Fibroblast of lung (primary cell): Measurements from ENCODE around the gene TGDS. TPM values are rescaled to one million over a fixed set of nuclear protein-coding genes. Genes with fewer than 3 reads are reported as not detected.

Experiments
- DNase-seq, 2 donors: peaks; one replicate each; pipeline versions ENCODE4 v3.0.0 to v3.0.0-alpha.2; 2010; ENCODE audit warnings: low read depth in 2 of 2
- H2AFZ ChIP-seq: 2 replicates; pipeline ENCODE4 v1.5.1; 2012; ENCODE audit warnings: low read length, control low read depth, inconsistent platforms
- H3K27ac ChIP-seq: 2 replicates; pipeline ENCODE4 v1.5.1; 2011; ENCODE audit warnings: low read length, control low read depth; ENCODE audit not compliant: insufficient read depth
- H3K27me3 ChIP-seq: 2 replicates; pipeline ENCODE4 v1.5.1; 2011; ENCODE audit warnings: mild to moderate bottlenecking, low read length; ENCODE audit not compliant: control insufficient read depth, insufficient read depth
- H3K36me3 ChIP-seq: 2 replicates; pipeline ENCODE4 v1.5.1; 2011; ENCODE audit warnings: low read length; ENCODE audit not compliant: control insufficient read depth, insufficient read depth
- H3K4me1 ChIP-seq: 2 replicates; pipeline ENCODE4 v1.5.1; 2011; ENCODE audit warnings: low read length; ENCODE audit not compliant: control insufficient read depth, insufficient read depth; ENCODE audit errors: extremely low read depth
- H3K4me2 ChIP-seq: 2 replicates; pipeline ENCODE4 v1.5.1; 2011; ENCODE audit warnings: low read length, control low read depth; ENCODE audit not compliant: insufficient read depth; ENCODE audit errors: extremely low read depth
- H3K4me3 ChIP-seq, 4 experiments: fragments of 200-600 bp in 1 of 4; sonication (generic) in 1 of 4; replicated peaks in 1 of 4; 2 replicates each; pipeline ENCODE4 v1.5.1; 2011 to 2016; ENCODE audit warnings: low read length in 4 of 4, low read depth in 3 of 4, mild to moderate bottlenecking in 3 of 4, control low read depth in 2 of 4, inconsistent platforms in 1 of 4, mixed read lengths in 1 of 4; ENCODE audit not compliant: insufficient read depth in 1 of 4; ENCODE audit errors: control extremely low read depth in 1 of 4
- H3K79me2 ChIP-seq: 2 replicates; pipeline ENCODE4 v1.5.1; 2012; ENCODE audit warnings: mild to moderate bottlenecking, low read length, inconsistent platforms; ENCODE audit not compliant: control insufficient read depth, insufficient read depth
- H3K9ac ChIP-seq: 2 replicates; pipeline ENCODE4 v1.5.1; 2011; ENCODE audit warnings: mild to moderate bottlenecking, low read length, control low read depth; ENCODE audit not compliant: insufficient read depth
- H3K9me3 ChIP-seq: 2 replicates; pipeline ENCODE4 v1.5.1; 2012; ENCODE audit warnings: low read depth, low read length; ENCODE audit not compliant: control insufficient read depth, insufficient read depth
- H4K20me1 ChIP-seq: 2 replicates; pipeline ENCODE4 v1.5.1; 2011; ENCODE audit warnings: low read length; ENCODE audit not compliant: control insufficient read depth, insufficient read depth; ENCODE audit errors: extremely low read depth
- CTCF ChIP-seq, 2 donors: IDR thresholded peaks in 1 of 2; conservative IDR thresholded peaks in 1 of 2; 1 replicate in 1 of 2; 2 replicates in 1 of 2; pipeline ENCODE4 v1.5.1; 2011 to 2012; ENCODE audit warnings: low read length in 2 of 2, control low read depth in 1 of 2, inconsistent platforms in 1 of 2, low read depth in 1 of 2, mild to moderate bottlenecking in 1 of 2
- EZH2 ChIP-seq: IDR thresholded peaks from 2 replicates; pipeline ENCODE4 v1.5.1; 2012; ENCODE audit warnings: low read length, control low read depth, mild to moderate bottlenecking; ENCODE audit errors: missing control alignments
- polyA plus RNA-seq, 2 donors: library from polyadenylated mRNA; depleted of rRNA in 1 of 2; stranded (reverse) in 1 of 2; unstranded in 1 of 2; fragments of >200 nt; gene quantifications; 2 replicates each; pipeline ENCODE4 v1.2.1, GENCODE V29; 2011 to 2012; ENCODE audit warnings: missing spikeins in 1 of 2
- total RNA-seq: library from RNA; depleted of rRNA; stranded (reverse); fragments of >200 nt; gene quantifications from 2 replicates; pipeline ENCODE4 v1.2.1, GENCODE V29; 2014

The TGDS gene
- total and polyA plus RNA-seq, 2 donors (not counting 1 experiment from before 2014, with no cell fraction given) = 13.4 to 15.2 TPM

GRCh38 chr13:94525781-94526180 lies 70.2 kb downstream of the TGDS start:
- H4K20me1 ChIP-seq = no peaks in the 10 kb centered on the region
- no peak overlapping the region for H3K9ac ChIP-seq
- H3K36me3 ChIP-seq = no peaks in the 10 kb centered on the region
- no peaks in the 10 kb centered on the region for H3K9me3 ChIP-seq
- H3K27me3 ChIP-seq = no peaks in the 10 kb centered on the region
- no peak overlapping the region for H3K4me3 ChIP-seq
- no peak for DNase-seq
- no peaks in the 10 kb centered on the region for H3K4me1 ChIP-seq
- H3K79me2 ChIP-seq = no peaks in the 10 kb centered on the region
- no peak overlapping the region for H2AFZ ChIP-seq
- H3K4me2 ChIP-seq = no peak overlapping the region
- no peak overlapping the region for H3K27ac ChIP-seq
- TF ChIP-seq EZH2 (no peak), CTCF (conservative IDR thresholded peaks at IDR 0.05 in 1 of 2, IDR thresholded peaks at IDR 0.05 in 1 of 2; ENCODE audit: low read depth in 1 of 2, low read length in 2 of 2) (no peak)

GRCh38 chr13:94524407-94524806 lies 71.5 kb downstream of the TGDS start:
- H3K9me3 ChIP-seq = no peaks in the 10 kb centered on the region
- H3K4me3 ChIP-seq = no peak overlapping the region
- H4K20me1 ChIP-seq = no peaks in the 10 kb centered on the region
- H3K27ac ChIP-seq = no peak overlapping the region
- H2AFZ ChIP-seq = no peak overlapping the region
- no peaks in the 10 kb centered on the region for H3K79me2 ChIP-seq
- no peaks in the 10 kb centered on the region for H3K4me1 ChIP-seq
- no peak for DNase-seq
- no peak overlapping the region for H3K9ac ChIP-seq
- H3K36me3 ChIP-seq = no peaks in the 10 kb centered on the region
- TF ChIP-seq EZH2 (no peak), CTCF (conservative IDR thresholded peaks at IDR 0.05 in 1 of 2, IDR thresholded peaks at IDR 0.05 in 1 of 2; ENCODE audit: low read depth in 1 of 2, low read length in 2 of 2) (no peak)
- no peaks in the 10 kb centered on the region for H3K27me3 ChIP-seq
- no peak overlapping the region for H3K4me2 ChIP-seq

Other genes starting within 250 kb of the TGDS start
- under 0.01 and 0.17 TPM in 2 replicates for gene DCT, start 116.5 kb downstream of the TGDS start, total RNA-seq
- not detected in 2 replicates for gene DCT, start 116.5 kb downstream of the TGDS start, polyA plus RNA-seq
- gene GPR180, start 5.7 kb upstream of the TGDS start, total RNA-seq = 10.3 and 12.1 TPM in 2 replicates
- 7.9 and 9.0 TPM in 2 replicates for gene GPR180, start 5.7 kb upstream of the TGDS start, polyA plus RNA-seq
- gene SOX21, start 116.4 kb upstream of the TGDS start, total RNA-seq = not detected in 2 replicates
- gene SOX21, start 116.4 kb upstream of the TGDS start, polyA plus RNA-seq = not detected in 2 replicates